ENCODE data around the gene CHCHD10.
"Not testable (repeated sequence)": the region's sequence is repeated elsewhere in the genome, so short reads cannot be mapped to it uniquely, and the experiment has no call there.

Gene CHCHD10

DNA sequence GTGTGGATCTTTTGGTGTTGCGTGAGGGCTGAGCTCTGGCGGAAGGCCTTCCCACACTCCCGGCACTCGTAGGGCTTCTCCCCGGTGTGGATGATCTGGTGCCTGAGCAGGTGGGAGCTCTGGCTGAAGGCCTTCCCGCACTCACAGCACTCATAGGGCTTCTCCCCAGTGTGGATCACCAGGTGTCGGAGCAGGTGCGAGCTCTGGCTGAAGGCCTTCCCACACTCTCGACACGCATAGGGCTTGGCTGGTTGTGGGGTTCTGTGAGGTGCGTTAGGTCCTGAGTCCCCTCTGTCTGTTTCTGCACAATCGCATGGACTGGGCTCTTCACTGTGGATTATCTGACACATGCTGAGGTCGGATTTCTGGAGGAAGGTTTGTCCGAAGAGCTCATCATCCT is 23.3 kb downstream of the CHCHD10 start:
- no peak for DNase-seq

DNA sequence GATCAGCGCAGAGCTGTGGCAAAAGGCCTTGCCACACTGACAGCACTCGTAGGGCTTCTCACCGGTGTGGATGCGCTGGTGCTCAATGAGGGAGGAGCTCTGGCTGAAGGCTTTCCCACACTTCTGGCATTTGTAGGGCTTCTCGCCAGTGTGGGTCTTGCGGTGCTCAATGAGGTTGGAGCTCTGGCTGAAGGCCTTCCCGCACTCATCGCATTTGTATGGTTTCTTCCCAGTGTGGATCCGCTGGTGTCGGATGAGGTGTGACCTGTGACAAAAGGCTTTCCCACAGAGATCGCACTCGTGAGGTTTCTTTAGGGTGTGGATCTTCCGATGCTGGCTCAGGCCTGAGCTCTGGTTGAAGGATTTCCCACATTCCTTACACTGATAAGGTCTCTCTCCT is 23.8 kb downstream of the CHCHD10 start:
- DNase-seq = no peak

DNA sequence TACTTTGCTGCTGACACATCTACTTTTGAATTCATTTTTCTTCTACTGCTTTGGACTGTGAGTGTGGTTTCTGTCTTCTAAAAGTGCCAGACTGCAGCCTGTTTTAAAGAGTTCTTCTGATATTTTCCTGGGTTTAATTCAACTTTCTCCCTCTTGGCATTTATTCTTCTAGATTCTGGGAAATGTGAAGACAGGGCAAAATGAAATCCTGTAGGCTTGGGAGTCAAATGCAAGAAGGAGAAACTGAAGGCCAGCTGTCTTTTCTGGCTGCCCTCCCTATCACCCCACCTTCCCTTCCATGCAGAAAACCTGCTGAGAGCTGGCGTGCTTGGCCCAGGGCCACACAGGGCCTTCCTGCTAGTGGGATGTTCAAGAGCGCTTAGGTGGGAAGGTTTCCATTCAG is 24.5 kb downstream of the CHCHD10 start:
- no peak for DNase-seq

DNA sequence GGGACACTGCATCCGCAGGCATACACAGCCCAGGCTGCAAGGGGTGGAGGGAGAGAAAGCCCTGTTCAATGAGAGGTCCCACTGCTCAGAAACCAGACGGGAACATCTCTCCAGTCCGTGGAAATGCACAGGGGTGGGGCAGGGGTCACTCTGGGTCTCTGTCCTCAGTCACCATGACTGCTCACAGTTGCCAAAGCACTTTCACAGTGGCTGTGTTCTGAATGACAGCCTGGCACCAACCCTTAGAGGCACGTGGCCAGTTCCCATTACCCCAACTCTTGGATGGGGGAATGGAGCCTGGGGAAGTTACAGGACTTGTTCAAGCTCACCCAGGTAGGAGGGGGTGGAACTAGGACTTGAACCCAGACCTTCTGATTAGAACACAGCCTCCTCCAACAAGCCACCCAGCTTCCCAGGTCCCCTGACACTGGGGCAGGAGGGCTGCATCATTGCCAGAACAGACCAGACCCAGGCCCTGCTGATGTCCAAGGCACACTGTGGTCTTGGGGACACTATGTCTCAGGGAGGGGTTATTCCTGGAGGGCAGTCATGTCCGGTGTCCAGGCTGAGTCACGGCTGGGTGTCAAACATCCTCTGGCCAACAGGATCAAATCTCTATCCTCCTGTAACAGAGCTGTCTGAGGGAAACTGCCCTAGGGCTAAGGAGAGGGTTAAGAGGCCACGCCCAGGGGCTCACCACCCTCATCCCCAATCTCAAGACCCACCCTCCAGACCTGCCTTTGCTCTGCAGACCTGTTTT is 25.1 kb downstream of the CHCHD10 start:
- no peak for DNase-seq

DNA sequence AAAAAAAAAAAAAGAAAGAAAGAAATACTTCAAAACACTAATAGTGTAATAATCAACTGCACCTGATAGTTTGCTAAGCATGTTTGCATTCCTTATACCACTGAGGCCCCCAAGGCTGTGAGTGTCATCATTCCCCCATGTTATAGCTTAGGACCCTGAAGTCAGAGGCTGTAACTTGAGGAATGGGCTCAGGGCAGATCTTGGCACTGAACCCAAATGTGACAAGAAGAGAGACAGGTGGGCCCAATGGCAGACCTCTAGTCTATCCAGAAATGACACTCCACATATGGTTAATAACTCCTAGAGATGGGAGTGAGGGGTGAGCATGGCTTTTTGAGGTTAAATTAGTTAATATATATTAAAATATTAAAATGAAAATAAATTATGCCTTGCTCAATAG is 30.1 kb downstream of the CHCHD10 start:
- DNase-seq = no peak

DNA sequence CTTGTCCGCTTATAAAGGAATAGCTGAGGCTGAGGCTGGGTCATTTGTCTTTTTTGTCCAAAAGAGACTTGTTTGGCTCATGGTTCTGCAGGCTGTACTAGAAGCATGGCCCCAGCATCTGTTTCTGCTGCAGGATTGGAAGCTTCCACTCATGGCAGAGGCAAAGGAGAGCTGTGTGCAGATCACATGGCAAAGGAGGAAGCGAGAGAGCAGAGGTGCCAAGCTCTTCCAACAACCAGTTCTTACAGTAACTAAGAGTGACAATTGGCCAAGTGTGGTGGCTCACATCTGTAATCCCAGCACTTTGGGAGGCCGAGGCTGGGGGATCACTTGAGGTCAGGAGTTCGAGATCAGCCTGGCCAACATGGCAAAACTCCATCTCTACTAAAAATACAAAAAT is 39.7 kb downstream of the CHCHD10 start:
- DNase-seq = not testable (repeated sequence)

DNA sequence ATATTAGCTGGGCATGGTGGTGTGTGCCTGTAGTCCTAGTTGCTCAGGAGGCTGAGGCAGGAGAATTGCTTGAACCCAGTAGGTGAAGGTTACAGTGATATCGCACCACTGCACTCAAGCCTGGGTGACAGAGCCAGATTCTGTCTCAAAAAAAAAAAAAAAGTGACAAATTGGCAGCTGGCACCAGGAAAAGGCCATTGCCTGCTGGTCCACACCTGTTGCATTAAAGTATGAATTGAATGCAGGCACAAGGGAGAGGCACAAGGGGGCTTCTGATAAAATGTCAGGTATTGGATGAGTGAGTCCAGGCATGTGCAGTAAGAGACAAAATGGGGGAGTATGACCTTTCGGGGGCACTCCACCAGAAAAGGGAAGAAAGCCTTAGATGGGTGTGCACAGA is 45.0 kb downstream of the CHCHD10 start:
- no peak for DNase-seq

DNA sequence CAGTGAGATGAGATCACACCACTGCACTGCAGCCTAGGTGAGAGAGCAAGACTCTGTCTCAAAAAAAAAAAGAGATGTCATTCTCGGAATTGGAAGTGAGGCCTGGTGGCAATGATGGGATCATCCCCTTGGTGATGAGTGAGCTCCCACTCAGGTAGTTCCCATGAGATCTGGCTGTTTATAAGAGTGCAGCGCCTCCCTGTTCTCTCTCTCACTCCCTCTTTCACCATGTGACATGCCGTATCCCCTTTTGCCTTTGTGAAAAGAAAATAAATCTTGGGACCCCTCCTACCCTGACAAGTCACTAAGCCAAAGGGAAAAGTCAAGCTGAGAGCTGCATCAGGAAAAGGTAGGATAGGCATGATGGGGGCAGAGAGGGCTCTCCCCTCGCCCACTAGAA is 45.6 kb downstream of the CHCHD10 start:
- DNase-seq = no peak

DNA sequence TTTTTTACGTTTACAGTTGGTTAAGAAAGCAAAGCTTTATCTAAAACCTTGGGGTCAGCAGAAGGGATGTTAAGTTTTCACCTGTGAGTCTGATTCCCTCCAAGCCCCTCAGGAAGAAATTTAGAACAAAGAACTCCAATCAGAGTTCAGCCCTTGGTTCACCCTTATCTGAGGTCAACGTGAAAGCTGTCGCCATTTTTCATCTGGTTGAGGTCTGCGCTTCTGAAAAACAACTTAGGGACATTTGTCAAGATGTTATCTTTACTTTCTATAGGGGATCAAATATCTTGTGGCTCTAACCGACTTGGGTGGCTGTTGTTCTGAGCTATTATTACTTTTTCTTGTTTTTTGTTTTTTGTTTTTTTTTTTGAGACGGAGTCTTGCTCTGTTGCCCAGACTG is 46.9 kb downstream of the CHCHD10 start:
- DNase-seq = no peak

DNA sequence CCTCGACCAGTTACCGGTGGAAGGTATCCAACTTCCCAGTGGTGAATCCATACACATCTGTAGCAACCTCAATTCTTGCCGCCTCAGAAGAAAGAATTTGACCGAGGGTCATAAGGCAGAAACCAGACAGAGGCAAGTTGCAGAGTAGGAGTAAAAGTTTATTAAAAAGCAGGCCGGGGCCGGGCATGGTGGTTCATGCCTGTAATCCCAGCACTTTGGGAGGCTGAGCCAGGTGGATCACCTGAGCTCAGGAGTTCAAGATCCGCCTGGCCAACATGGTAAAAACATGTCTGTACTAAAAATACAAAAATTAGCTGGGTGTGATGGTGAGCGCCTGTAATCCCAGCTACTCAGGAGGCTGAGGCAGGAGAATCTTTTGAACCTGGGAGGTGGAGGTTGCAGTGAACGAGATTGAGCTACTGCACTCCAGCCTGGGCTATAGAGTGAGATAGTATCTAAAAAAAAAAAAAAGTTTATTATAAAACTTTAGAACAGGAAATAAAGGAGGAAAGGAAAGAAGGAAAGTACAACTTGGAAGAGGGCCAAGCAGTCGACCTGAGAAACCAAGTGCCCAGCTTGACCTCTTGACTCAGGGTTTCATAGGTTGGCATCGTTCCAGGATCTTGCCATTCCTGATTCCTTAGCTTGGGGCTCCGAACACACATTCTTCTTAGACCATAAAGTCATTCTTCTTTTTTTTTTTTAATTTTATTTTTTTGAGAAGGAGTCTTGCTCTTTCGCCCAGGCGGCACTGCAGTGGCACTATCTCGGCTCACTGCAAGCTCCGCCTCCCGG is 49.2 kb downstream of the CHCHD10 start:
- DNase-seq = no peak

DNA sequence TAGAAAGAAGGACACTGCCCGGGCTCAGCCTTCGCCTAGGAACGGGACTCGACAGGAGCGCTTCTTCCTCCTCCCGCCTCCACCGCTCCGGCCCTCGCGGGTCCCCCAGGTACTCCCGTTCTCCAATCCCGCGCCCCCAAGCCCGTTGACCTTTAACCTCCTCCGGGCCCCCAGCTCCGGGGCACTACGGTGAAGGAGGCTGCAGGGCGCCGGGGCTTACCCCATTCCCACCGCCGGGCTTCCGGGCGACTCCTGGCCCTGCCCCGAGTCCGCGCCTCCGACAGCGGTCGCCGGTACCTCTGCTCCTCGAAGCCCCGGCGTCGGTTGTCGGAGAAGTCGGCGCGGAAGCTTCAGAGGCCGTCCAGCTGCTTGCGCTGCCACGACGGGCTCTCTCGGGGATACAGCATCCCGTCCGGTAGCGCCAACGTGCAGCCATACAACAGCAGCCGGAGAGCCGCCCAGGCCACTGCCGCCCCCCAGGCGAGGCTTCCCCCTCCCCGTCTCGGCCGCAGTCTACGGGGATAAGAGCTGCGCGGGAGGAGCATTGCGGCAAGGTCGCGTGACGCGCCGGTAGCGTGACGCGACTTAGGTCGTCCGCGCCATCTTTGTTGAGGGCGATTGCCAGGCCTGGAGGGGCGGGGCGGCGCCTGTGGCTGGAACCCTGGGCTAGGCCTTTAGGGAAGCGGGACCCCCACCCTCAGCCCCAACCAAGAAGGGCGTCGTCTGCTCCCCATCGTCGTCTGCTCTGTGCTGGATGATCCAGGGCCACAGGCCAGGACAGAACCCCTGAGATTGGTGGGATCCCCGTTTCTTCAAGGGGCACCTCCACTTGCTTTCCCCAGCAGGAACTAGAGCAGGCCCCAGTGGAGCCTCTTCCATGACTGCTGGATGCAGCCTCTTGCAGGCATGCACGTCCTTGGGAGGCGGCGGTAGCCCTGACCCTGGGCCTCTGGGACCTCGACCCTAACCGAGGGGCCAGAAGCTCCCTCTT is 50.7 kb downstream of the CHCHD10 start:
- DNase-seq = peak; percentile 86
